Left lobe of liver (tissue), 2 donors: ENCODE data around the gene ZNF574. TPM values are rescaled to one million over a fixed set of nuclear protein-coding genes. Genes with fewer than 3 reads are reported as not detected.
A peak's percentile ranks its signal among the peaks of the same experiment; 100 is the strongest.

Experiments used
- ATAC-seq: fragments of 200-7000 bp; cut with Tn5 transposase; one replicate; pipeline ENCODE4 v1.9.1; 2020; ENCODE audit warnings: mild to moderate bottlenecking, moderate library complexity
- DNase-seq: peaks from one replicate; pipeline ENCODE4 v3.0.0-alpha.2; 2020; ENCODE audit warnings: low spot score
- total RNA-seq: library from RNA; stranded (reverse); gene quantifications from one replicate; pipeline ENCODE4 v1.2.1, GENCODE V29; 2021
- donor health status: DM: no; HTN: no; CAD: no; lungs with moderate emphysema.
- donor health status: DM: no; HTN: yes; CAD: no.

The ZNF574 gene
- total RNA-seq, 1 donor from 2014 or later: 5.4 TPM

- DNase-seq (no peak), ATAC-seq (peak; percentile 16)
Measured at GRCh38 chr19:42121036-42121621, 45.2 kb downstream of the ZNF574 start.

- peak; percentile 56 for ATAC-seq
- no peak for DNase-seq
Measured at GRCh38 chr19:42121656-42122069, 45.7 kb downstream of the ZNF574 start.

- ATAC-seq: no peak
- DNase-seq: no peak
Measured at GRCh38 chr19:42122691-42123607, 47.0 kb downstream of the ZNF574 start.

GRCh38 chr19:42123765-42124164, 47.8 kb downstream of the ZNF574 start:
- DNase-seq (no peak), ATAC-seq (no peak)

- ATAC-seq (no peak), DNase-seq (no peak)
Measured at GRCh38 chr19:42124386-42124901, 48.5 kb downstream of the ZNF574 start.

- ATAC-seq: no peak
- no peak for DNase-seq
Measured at GRCh38 chr19:42125536-42125935, 49.6 kb downstream of the ZNF574 start.

GRCh38 chr19:42126574-42126973, 50.6 kb downstream of the ZNF574 start:
- ATAC-seq: no peak
- DNase-seq: no peak

- DNase-seq (no peak), ATAC-seq (peak; percentile 7)
Measured at GRCh38 chr19:42129399-42130253, 53.7 kb downstream of the ZNF574 start.

GRCh38 chr19:42130254-42130573, 54.2 kb downstream of the ZNF574 start:
- ATAC-seq: no peak
- DNase-seq: no peak

Other genes starting within 250 kb of the ZNF574 start
- not detected for gene LYPD4, start 231.5 kb upstream of the ZNF574 start, total RNA-seq
- gene DMRTC2, start 231.1 kb upstream of the ZNF574 start, total RNA-seq: not detected
- 519 TPM for gene RPS19, start 215.9 kb upstream of the ZNF574 start, total RNA-seq
- gene CD79A, start 198.9 kb upstream of the ZNF574 start, total RNA-seq: 0.55 TPM
- 37.4 TPM for gene ARHGEF1, start 193.0 kb upstream of the ZNF574 start, total RNA-seq
- gene ERFL, start 147.7 kb upstream of the ZNF574 start, total RNA-seq: not detected
- 106 TPM for gene RABAC1, start 116.8 kb upstream of the ZNF574 start, total RNA-seq
- gene ATP1A3, start 81.9 kb upstream of the ZNF574 start, total RNA-seq: 0.10 TPM
- 0.25 TPM for gene GRIK5, start 6.0 kb upstream of the ZNF574 start, total RNA-seq
- gene POU2F2, start 56.3 kb downstream of the ZNF574 start, total RNA-seq: 0.83 TPM
- 15.0 TPM for gene DEDD2, start 141.5 kb downstream of the ZNF574 start, total RNA-seq
- 5.3 TPM for gene ZNF526, start 144.1 kb downstream of the ZNF574 start, total RNA-seq
- 15.1 TPM for gene GSK3A, start 166.4 kb downstream of the ZNF574 start, total RNA-seq
- gene ERF, start 179.0 kb downstream of the ZNF574 start, total RNA-seq: 35.9 TPM
- 25.2 TPM for gene CIC, start 193.1 kb downstream of the ZNF574 start, total RNA-seq
- gene PRR19, start 226.0 kb downstream of the ZNF574 start, total RNA-seq: 0.65 TPM
- gene PAFAH1B3, start 226.5 kb downstream of the ZNF574 start, total RNA-seq: 2.2 TPM
- gene TMEM145, start 237.1 kb downstream of the ZNF574 start, total RNA-seq: not detected
- gene MEGF8, start 249.5 kb downstream of the ZNF574 start, total RNA-seq: 11.7 TPM